NCI-H1436 (cell line): Measurements from ENCODE around the gene CHMP4B.

Experiments
- DNase-seq: peaks from one replicate; lab custom pipeline; 2025; lab: John Stamatoyannopoulos, UW

Gene CHMP4B

GRCh38 chr20:33864324-33864963 lies 53.3 kb downstream of the CHMP4B start:
- no peak for DNase-seq

GRCh38 chr20:33865761-33866370 lies 54.7 kb downstream of the CHMP4B start:
- DNase-seq, result no peak

- DNase-seq, result no peak
These were observed 55.4 kb downstream of the CHMP4B start for GRCh38 chr20:33866398-33867100.

GRCh38 chr20:33868042-33868441 lies 56.9 kb downstream of the CHMP4B start:
- DNase-seq, result no peak

GRCh38 chr20:33868595-33868994 lies 57.4 kb downstream of the CHMP4B start:
- no peak for DNase-seq

- no peak for DNase-seq
These were observed 58.1 kb downstream of the CHMP4B start for GRCh38 chr20:33869283-33869682.

GRCh38 chr20:33871362-33871761 lies 60.2 kb downstream of the CHMP4B start:
- DNase-seq, result no peak

GRCh38 chr20:33874129-33874528 lies 63.0 kb downstream of the CHMP4B start:
- no peak for DNase-seq

- DNase-seq, result no peak
These were observed 63.9 kb downstream of the CHMP4B start for GRCh38 chr20:33875055-33875454.

- no peak for DNase-seq
These were observed 64.4 kb downstream of the CHMP4B start for GRCh38 chr20:33875534-33876026.

- no peak for DNase-seq
These were observed 67.4 kb downstream of the CHMP4B start for GRCh38 chr20:33878583-33878982.

GRCh38 chr20:33880396-33880795 lies 69.2 kb downstream of the CHMP4B start:
- DNase-seq, result no peak

GRCh38 chr20:33881989-33882388 lies 70.8 kb downstream of the CHMP4B start:
- DNase-seq, result no peak

- DNase-seq, result no peak
These were observed 71.3 kb downstream of the CHMP4B start for GRCh38 chr20:33882481-33882880.

- DNase-seq, result no peak
These were observed 72.0 kb downstream of the CHMP4B start for GRCh38 chr20:33883164-33883563.

GRCh38 chr20:33884633-33885032 lies 73.5 kb downstream of the CHMP4B start:
- DNase-seq, result no peak

- no peak for DNase-seq
These were observed 78.2 kb downstream of the CHMP4B start for GRCh38 chr20:33889312-33889711.

GRCh38 chr20:33890557-33890956 lies 79.4 kb downstream of the CHMP4B start:
- DNase-seq, result no peak

- no peak for DNase-seq
These were observed 82.2 kb downstream of the CHMP4B start for GRCh38 chr20:33893314-33893713.

- DNase-seq, result no peak
These were observed 83.7 kb downstream of the CHMP4B start for GRCh38 chr20:33894798-33895197.

GRCh38 chr20:33896509-33896908 lies 85.4 kb downstream of the CHMP4B start:
- no peak for DNase-seq

- DNase-seq, result no peak
These were observed 86.3 kb downstream of the CHMP4B start for GRCh38 chr20:33897313-33897912.

GRCh38 chr20:33899106-33899505 lies 88.0 kb downstream of the CHMP4B start:
- DNase-seq, result no peak
